Measurements from ENCODE around the gene DCTPP1.

DNA sequence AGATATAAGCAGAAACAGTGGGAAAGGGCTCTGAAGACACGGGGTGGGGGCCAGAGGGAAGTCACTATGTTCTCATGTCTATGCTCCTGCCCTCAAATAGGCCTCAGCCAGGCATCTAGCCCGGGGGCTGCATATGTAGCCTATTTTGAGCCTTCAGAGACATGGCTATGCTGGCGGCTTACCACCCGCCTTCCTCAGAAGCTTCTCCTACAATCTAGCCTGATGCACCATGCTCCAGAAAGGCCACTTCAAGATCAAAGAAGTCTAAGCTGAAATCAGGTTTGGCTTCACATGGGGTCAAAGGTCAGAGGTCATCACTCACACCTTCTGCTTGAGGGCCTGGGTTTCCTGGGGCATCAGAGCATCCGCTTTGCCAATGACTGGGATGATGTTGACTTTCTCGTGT, 49.0 kb downstream of the DCTPP1 start:
- TF ChIP-seq SP7 (tag by site-specific recombination; IDR thresholded peaks at IDR 0.05), result no peak
- TF ChIP-seq, protein P1, sequence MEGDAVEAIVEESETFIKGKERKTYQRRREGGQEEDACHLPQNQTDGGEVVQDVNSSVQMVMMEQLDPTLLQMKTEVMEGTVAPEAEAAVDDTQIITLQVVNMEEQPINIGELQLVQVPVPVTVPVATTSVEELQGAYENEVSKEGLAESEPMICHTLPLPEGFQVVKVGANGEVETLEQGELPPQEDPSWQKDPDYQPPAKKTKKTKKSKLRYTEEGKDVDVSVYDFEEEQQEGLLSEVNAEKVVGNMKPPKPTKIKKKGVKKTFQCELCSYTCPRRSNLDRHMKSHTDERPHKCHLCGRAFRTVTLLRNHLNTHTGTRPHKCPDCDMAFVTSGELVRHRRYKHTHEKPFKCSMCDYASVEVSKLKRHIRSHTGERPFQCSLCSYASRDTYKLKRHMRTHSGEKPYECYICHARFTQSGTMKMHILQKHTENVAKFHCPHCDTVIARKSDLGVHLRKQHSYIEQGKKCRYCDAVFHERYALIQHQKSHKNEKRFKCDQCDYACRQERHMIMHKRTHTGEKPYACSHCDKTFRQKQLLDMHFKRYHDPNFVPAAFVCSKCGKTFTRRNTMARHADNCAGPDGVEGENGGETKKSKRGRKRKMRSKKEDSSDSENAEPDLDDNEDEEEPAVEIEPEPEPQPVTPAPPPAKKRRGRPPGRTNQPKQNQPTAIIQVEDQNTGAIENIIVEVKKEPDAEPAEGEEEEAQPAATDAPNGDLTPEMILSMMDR (tag by site-specific recombination; IDR thresholded peaks at IDR 0.05), result no peak
- TF ChIP-seq YY1 (tag by site-specific recombination; IDR thresholded peaks at IDR 0.05), result no peak
- TF ChIP-seq, protein P2, sequence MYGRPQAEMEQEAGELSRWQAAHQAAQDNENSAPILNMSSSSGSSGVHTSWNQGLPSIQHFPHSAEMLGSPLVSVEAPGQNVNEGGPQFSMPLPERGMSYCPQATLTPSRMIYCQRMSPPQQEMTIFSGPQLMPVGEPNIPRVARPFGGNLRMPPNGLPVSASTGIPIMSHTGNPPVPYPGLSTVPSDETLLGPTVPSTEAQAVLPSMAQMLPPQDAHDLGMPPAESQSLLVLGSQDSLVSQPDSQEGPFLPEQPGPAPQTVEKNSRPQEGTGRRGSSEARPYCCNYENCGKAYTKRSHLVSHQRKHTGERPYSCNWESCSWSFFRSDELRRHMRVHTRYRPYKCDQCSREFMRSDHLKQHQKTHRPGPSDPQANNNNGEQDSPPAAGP (tag by site-specific recombination; IDR thresholded peaks at IDR 0.05), result no peak
- no peak for TF ChIP-seq SCRT2 (tag by site-specific recombination; IDR thresholded peaks at IDR 0.05)
- TF ChIP-seq OVOL3 (tag by site-specific recombination; IDR thresholded peaks at IDR 0.05), result no peak
- TF ChIP-seq ZNF2 (tag by site-specific recombination; IDR thresholded peaks at IDR 0.05), result no peak
- TF ChIP-seq GLIS1 (tag by site-specific recombination; IDR thresholded peaks at IDR 0.05), result no peak
- TF ChIP-seq ZNF366 (tag by site-specific recombination; conservative IDR thresholded peaks at IDR 0.05), result no peak
- no peak for TF ChIP-seq ZNF24 (tag by site-specific recombination; IDR thresholded peaks at IDR 0.05)
- no peak for TF ChIP-seq MEIS1 (CRISPR knock-in tag; IDR thresholded peaks at IDR 0.05; ENCODE audit: borderline replicate concordance)
- TF ChIP-seq ZBTB7A (tag by site-specific recombination; IDR thresholded peaks at IDR 0.05; ENCODE audit: low read depth), result 0 out of 2 replicates have a peak, but pooled peaks have one; percentile 28
- no peak for TF ChIP-seq TCF7L2 (IDR thresholded peaks at IDR 0.05; ENCODE audit: borderline replicate concordance, low read depth, low read length)
